Esophagus mucosa (tissue), 1 donor: Measurements from ENCODE around the gene ARHGAP4. TPM values are rescaled to one million over a fixed set of nuclear protein-coding genes. Genes with fewer than 3 reads are reported as not detected.

Experiments
- ATAC-seq: fragments of 200-7000 bp; cut with Tn5 transposase; one replicate; pipeline ENCODE4 v1.9.1; 2020
- total RNA-seq: library from RNA; stranded (reverse); gene quantifications from one replicate; pipeline ENCODE4 v1.2.4, GENCODE V29; 2023
- donor health status: DM: yes; HTN: yes; CAD: no.

ARHGAP4 gene
- total RNA-seq, 1 donor from 2014 or later: 7.5 TPM

DNA sequence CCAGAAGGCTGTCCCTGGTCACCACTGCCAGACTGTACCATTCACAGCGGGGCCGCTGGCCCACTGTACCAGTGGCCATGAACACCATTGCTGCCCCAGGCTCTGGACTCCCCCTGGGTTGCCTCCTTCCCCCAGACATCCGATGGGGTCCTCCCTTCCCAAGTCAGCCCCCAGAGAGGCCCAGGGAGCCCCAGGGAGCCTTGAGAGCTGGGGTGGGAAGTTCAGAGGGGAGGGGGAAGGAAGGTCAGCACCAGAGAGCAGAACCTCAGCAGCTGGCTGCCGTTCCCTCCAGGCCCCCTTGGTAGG, 441 bp upstream of the ARHGAP4 start:
- ATAC-seq: no peak

DNA sequence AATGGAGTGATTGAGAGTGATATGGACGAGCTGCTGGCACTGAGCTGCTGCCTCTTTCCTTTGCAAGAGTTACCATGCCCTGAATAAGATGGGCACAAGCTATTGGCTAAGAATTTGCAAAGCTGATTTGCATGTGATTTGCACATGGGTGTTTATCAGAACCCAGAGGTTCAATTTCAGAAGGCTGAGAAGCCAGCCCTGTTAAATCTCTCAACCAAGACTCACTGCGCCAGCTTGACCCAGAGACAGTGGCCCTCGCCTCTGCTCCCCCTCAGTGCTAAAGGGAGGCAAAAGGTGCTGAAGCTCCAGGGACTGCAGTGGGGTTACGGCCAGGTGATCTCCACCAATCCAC, 701 bp downstream of the ARHGAP4 start:
- no peak for ATAC-seq

DNA sequence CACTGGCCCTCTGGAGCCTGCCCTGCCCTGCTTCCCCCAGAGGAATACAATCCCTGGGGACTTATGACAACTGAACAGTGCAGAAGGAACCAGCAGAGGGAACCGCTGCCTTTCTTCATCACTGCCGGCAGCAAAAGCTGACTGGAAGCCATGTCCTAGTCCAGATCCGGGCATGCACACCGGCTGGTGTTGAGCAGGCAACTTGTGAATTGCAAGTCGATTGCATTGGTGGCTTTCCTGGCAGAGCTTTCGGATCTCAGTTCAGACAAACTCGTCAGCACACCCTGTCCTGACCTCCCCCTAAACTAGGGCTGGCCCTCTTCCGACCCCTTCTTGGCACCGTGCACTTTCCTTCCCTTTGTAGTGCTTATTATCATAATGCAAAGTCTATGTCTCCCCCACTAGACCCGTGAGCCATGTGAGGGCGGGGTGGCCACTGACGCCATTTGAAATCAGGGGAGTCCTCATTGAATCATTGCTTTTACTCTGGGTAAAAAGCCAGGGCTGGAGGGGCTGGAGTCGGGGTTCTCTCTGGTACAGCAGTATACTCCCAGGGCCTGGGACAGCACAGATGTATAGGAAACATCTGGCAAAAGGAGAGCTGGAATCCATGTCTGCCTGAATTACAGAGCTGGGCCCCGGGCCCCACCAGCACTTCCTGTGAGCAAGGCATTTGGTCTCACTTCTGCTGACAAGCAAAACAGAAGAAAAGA, 1.8 kb downstream of the ARHGAP4 start:
- ATAC-seq: no peak

DNA sequence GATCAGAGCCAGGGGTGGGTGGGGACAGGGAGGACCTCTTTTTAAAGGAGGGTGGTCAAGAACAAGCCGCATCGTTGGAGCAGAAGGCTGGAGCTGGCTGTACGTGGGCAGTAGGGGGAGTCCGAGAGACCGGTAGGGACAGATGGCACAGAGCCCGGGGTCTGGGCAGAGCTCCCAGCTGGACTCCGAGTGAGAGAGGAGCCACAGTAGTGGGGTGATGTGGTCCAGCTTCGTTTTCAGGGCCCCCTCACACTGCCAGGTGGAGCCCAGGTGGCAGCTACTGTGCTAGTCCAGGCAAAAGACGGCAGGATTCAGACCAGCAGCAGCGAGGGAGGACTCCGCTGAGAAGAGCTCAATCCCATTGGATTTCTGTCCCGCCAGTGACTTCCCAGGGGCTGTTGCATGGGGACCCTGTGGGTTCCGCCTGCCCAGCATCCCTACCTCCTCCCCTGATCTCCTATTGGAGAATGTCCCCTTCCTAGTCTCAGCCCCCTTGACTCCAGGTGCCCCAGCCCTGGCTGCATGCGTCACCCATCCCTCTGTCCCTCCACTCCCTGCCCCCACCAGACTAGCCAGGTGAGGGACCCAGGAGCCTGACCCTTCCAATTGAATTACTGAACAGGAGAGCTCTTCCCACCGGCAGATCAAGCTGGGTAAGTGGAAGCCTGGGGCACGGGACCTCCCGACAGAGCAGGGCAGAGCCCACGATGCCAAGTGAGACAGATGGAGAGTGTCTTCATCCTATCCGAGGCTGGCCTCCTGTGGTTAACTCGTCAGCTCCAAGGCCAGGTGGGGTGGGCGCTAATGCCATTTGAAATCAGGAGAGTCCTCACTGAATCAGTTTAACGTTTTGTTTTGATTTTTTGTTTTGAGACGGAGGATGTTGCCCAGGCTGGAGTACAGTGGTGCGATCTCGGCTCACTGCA, 2.9 kb downstream of the ARHGAP4 start:
- ATAC-seq: no peak

DNA sequence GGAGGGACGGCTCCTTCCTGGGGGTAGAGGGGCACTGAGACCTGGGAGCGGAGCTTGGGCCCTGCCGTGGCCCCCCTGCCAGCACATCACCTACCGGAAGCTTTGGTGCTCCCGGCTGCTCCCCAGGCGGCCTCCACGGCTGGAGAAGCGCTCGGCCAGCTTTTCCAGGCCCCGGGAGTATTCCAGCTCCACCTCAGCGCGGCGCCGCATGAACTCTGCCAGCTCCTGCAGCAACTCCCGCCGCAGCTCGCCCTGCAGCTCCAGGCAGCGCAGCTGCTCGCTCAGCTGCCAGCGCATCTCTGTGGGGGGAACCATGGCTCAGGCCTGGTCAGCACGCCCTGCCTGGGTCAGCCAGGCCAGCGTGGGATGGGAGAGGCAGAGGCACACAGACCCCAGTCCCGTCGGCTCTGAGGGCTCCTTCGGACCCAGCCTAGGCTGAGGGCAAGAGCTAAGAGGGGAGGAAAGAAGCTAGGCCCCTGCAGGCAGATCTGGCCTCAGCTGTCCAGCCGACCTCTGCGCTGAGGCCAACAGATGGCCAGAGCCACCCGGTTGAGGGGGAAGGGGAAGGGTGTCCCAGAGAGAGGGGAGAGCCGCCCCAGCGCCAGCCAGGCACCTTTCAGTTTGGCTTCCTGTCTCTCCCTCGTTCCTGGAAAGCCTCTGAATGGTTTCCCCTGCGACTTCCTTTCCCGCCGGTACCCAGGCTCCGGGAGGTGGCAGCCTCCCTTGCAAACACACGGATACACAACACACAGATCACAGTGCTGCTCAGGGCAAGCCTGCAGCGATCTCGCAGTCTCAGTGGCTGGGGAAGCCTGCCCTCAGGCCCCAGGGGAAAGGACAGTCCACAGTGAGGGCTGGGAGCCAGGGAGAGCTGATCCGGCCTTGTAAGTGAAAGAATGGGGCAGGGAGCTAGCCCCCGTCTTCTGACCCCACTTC, 4.3 kb downstream of the ARHGAP4 start:
- no peak for ATAC-seq

DNA sequence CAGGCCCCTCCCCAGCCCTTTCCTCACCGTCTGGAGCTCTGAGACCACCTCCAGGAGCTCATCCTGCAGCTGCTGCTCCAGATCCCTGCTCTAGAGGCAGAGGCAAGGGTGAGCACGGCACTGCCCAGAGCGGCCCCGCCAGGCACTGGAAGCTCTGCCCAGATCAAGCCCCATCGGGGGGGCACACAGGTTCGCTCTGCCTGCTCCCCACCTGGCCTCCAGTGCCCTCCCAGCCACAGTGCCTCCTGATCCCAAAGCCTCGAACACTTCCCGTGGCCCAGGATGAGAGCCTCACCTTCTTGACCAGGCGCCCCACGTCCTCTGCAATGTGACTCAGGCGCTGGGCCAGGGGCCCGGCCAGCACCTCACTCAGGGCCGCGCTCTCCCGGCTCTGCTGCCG, 5.0 kb downstream of the ARHGAP4 start:
- ATAC-seq: no peak

DNA sequence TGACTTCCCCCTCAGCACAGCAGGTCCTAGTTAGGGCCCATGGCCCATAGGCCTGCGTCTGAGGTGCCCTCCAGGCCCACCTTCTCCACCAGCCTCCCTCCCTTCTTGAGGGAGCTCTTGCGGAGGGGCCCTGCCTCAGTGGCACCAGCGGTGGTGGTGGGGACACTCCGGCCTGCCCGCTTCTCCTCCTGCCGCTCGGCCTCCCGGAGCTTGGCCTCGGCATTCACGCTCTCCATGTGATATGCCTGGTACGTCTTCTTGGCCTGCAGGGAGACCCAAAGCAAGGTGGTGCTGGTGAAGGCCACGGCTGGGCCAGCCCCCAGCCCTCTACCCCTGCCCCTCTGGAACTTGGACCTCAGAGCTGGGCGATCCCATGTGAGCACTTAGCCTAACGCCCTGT, 5.5 kb downstream of the ARHGAP4 start:
- no peak for ATAC-seq

DNA sequence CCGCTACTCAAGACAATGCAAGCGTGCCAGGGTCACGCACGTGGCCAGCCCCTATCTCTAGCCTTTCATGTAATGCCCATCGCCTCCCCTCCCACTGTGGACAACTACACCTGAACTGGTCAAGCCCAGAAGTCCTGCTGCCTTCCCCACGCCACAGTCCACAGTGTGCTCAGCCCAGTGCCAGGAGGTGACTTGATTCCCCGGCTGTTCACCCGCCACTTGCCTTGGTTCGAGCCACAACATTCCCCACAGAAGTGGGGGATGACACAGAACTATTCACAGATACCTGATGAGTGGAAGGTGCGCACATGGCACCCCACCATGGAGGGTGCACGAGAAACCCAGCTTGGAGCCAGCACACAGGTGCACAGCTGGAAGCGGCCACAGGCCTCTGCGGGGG, 6.8 kb downstream of the ARHGAP4 start:
- ATAC-seq: no peak

DNA sequence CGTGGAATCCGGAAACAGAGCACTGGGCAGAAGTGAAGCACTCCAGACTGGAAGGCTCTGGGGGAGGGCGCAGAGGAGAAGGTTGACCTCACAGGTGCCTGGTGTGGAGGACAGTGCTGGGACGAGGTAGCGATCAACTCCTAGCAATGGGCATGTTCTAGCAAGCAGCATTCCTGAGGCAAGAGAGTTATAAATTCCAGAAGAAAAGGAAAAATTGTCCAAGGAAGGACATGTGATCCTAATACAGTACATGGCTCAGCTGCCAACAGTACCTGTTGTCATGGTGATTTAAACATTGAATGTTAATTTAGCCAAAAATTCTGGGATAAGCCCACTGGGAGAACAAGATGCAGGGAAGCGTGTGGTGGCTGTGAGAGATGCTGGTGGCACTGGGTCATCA, 8.2 kb downstream of the ARHGAP4 start:
- ATAC-seq: no peak

DNA sequence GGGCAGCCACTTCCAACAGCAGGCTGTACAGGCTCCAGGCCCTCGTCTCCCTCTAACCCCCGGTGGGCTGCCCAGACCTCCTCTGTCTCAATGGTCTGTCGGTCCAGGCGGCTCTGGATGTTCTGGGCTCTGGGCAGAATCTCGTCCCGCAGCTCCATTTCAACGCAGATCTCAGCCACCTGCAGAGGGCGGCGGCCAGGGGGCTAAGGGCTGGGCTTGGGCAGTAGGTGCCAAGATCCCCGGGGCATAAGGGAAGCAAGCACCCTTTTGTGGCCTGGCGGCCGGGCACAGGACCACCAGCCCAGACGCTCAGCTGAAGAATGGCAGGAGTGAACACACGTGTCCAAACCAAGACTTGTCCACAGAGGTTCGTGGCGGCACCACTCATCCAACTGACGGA, 12.4 kb downstream of the ARHGAP4 start:
- ATAC-seq: no peak

DNA sequence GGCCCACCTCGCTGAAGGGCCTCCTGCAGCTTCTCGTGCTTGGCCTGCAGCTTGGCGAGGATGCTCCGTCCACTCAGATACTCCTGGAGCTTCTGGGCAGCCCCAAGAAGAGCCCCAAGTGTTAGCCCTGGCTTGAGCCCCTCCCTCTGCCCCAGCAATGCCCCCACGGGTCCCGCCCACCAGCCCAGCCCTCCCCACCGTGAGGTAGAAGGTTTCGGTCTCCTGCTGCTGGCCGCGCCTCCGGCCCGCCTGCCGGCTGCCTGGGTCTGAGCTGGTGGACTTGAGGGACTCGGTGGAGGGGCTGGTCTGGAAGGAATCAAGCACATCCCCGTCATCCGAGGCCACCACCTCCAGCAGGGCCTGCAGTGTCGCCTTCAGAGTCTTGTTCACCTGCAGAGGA, 12.9 kb downstream of the ARHGAP4 start:
- no peak for ATAC-seq

DNA sequence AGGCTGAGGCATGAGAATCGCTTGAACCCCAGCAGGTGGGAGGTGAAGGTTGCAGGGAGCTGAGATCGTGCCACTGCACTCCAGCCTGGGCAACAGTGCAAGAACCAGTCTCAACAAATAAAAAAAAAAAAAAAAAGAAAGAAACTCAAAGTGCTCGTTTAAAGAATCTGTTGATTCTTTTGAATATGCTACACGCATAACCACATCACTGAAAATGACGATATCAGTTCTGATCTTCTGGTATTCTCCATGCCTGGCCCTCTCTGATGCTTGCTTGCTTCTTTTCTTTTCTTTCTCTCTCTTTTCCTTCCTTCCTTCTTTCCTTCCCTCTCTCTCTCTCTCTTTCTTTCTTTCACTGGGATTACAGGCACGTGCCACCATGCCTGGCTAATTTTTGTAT, 14.3 kb downstream of the ARHGAP4 start:
- no peak for ATAC-seq

DNA sequence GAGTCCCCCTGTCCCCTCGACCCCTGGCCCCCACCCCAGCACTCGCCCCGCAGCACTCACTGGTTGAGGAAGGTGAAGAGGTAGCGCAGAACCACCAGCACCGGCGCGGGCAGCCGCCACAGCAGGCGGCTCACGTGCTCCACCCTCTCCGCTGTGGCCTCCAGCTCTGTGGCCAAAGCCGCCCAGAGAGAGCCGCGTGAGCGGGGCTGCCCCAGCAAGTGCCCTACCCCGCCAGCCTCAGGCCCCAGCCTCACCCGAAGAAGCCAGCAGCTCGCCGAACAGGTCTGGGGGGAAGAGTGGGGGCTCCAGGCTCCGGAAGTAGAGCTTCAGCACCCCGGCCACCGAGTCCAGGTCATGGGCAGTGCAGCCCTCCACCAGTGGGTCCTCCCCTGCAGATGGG, 15.6 kb downstream of the ARHGAP4 start:
- ATAC-seq: no peak

DNA sequence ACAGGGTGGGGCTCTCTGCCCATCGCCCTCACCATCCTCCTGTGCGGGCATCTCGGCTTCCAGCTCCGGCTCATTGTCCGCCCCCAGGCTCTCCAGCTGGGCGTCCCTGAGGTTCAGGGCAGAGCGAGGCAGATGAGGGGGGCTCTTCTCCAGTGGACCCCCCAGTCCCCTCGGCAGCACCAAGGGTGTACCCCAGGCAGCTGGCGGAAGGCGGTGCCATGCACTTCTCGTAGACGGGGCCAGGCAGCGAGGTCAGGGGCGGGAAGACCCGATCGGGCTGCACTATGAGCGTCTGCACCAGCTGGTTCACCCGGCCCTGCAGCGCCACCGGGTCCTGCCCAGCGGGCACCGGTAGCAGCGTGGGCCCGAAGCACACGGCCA, 16.1 kb downstream of the ARHGAP4 start:
- ATAC-seq: no peak

DNA sequence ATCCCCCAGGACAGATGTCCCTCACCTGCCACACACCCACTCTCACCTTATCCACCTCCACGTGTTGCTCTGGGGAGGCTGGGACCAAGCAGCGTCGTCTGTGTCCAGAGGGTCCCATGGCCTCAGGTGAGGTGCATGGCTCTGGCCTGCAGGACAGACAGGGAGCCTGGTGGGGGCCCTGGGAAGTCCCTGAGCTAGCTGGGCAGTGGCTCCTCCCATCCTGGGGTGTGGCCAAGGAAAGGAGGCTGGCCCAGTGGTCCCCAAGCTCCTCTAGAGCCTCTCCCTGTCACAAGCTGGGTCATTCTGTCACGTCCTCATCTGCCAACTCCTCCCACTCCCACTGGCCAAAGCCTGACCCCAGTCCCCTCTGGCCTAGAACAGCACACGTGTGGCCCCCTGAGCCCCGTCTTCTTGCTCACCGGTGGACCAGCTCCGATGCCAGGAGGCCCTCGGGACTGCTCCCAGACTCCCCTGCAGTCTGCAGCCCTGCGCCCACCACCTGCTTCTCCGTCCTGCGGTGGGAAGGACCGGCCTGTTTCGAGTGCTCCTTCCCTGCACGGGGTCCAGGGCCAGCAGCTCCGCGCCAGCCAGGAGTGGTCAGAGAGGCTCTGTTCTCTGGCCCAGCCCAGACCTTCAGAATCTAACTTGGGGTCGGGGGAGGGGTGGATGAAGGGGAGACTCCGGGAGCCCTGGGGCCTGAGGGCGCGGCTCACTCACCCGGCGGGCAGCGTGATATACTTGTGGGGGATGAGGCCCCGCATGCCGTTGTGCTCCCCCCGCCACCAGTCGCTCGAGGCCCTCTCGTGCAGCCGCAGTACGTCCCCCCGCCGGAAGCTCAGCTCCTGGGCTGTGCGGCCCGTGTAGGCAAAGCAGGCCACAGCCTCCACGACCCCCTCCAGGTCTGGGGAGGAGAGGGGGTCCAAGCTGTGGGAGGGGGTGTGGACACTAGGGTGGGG, 16.8 kb downstream of the ARHGAP4 start:
- no peak for ATAC-seq

DNA sequence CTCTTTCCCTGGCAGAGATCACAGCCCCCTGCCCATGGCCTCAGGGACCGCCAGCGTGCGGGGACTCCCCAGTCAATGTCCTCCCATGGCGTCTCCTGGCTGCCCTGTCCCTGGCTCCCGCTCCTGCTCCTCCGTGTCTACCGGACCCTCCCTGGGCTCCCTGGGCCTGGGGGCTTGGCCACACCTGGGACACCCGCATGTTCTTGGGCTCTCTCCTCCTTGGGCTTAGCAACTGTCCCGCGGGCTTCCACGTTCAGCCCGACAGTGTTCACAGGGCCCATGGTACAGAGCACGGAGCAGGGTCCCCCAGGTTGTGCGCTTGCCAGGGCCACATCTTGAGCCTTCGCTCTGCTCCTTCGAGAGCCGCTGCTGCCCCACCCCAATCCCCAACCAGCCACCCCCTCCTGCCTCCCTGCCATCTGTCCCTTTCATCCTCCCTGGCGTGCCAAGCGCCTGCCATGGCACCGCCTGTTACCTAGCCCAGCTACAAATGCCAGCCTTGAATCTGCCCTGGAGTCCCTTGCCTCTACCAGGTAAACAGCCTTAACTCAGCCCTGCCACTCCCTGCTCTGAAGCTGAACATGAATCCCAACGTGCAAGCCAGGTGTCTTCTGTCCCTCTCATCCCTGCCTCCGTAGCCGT, 17.7 kb downstream of the ARHGAP4 start:
- ATAC-seq: no peak

DNA sequence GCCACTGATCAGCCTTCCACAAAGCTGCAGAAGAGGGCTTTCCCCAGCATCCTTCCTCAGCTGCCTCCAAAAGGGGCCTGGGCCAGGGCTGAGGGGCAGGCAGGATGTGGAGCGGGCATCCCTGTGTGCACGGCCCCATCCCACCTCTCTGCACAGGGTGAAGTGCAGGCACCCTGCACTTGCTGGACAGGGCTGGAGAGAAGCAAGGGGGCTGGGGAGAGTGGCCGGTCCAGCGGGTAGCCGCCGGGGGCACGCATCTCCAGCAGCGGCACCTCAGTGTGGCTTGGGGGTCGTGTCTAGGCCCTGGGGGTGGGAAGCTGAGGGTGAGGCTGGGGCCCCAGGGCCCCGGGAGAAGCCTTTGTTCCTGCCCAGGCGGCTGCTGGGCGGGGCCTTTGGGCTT, 18.6 kb downstream of the ARHGAP4 start:
- ATAC-seq: no peak

DNA sequence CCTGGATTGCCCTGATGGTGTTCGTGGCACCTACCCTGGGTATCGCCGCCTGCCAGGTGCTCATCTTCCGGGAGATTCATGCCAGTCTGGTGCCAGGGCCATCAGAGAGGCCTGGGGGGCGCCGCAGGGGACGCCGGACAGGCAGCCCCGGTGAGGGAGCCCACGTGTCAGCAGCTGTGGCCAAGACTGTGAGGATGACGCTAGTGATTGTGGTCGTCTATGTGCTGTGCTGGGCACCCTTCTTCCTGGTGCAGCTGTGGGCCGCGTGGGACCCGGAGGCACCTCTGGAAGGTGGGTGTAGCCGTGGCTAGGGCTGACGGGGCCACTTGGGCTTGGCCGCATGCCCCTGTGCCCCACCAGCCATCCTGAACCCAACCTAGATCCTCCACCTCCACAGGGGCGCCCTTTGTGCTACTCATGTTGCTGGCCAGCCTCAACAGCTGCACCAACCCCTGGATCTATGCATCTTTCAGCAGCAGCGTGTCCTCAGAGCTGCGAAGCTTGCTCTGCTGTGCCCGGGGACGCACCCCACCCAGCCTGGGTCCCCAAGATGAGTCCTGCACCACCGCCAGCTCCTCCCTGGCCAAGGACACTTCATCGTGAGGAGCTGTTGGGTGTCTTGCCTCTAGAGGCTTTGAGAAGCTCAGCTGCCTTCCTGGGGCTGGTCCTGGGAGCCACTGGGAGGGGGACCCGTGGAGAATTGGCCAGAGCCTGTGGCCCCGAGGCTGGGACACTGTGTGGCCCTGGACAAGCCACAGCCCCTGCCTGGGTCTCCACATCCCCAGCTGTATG, 19.7 kb downstream of the ARHGAP4 start:
- ATAC-seq: no peak

DNA sequence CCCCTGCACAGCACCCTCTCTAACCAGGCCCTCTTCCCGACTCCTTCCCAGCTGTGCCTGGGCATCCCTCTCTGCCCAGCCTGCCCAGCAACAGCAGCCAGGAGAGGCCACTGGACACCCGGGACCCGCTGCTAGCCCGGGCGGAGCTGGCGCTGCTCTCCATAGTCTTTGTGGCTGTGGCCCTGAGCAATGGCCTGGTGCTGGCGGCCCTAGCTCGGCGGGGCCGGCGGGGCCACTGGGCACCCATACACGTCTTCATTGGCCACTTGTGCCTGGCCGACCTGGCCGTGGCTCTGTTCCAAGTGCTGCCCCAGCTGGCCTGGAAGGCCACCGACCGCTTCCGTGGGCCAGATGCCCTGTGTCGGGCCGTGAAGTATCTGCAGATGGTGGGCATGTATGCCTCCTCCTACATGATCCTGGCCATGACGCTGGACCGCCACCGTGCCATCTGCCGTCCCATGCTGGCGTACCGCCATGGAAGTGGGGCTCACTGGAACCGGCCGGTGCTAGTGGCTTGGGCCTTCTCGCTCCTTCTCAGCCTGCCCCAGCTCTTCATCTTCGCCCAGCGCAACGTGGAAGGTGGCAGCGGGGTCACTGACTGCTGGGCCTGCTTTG, 20.5 kb downstream of the ARHGAP4 start:
- ATAC-seq: no peak
